SK-N-SH (cell line): ENCODE measurements around the gene ZNF407. TPM values are rescaled to one million over a fixed set of nuclear protein-coding genes. Genes with fewer than 3 reads are reported as not detected.

Experiments used
- CTCF ChIA-PET: fragments of 300-600, 350-600 bp; formaldehyde crosslinking; extraction: SDS; loops from one replicate; lab custom pipeline; 2021; lab: Yijun Ruan, JAX
- POLR2A ChIA-PET: fragments of 350-600 bp; sonication (Branson Sonifier 250); formaldehyde crosslinking; extraction: SDS; loops from one replicate; lab custom pipeline; 2020; ENCODE audit warnings: antibody characterized with exemption, inconsistent platforms; lab: Yijun Ruan, JAX
- DNase-seq: peaks from one replicate; pipeline ENCODE4 v3.0.0; 2012
- H2AFZ ChIP-seq: fragments of 200-600 bp; sonication (generic); 2 replicates; pipeline ENCODE4 v1.8.1; 2016; ENCODE audit warnings: antibody characterized with exemption, mild to moderate bottlenecking, low read depth
- H3F3A ChIP-seq: fragments of 200-600 bp; sonication (generic); replicated peaks from 2 replicates; pipeline ENCODE3; 2016; ENCODE audit warnings: antibody characterized with exemption, mild to moderate bottlenecking; ENCODE audit not compliant: insufficient read depth
- H3K27ac ChIP-seq, 2 experiments: fragments of 200-500 bp in 1 of 2; fragments of 200-600 bp in 1 of 2; sonication (Bioruptor generic) in 1 of 2; sonication (generic), shearing (Covaris generic) in 1 of 2; 2 replicates each; pipeline versions ENCODE4 v1.5.1 to v1.6.1; 2014 to 2016; ENCODE audit warnings: low read depth in 2 of 2, inconsistent platforms in 1 of 2, low read length in 1 of 2, mild to moderate bottlenecking in 1 of 2, mixed read lengths in 1 of 2
- H3K27me3 ChIP-seq: fragments of 200-600 bp; sonication (generic), shearing (Covaris generic); 2 replicates; pipeline ENCODE4 v1.6.1; 2016; ENCODE audit warnings: mixed run types; ENCODE audit not compliant: insufficient read depth
- H3K36me3 ChIP-seq, 2 experiments: fragments of 200-500 bp in 1 of 2; fragments of 200-600 bp in 1 of 2; sonication (Bioruptor generic) in 1 of 2; sonication (generic) in 1 of 2; replicated peaks in 1 of 2; 2 replicates each; pipeline versions ENCODE3 to v1.5.1; 2014 to 2016; ENCODE audit warnings: low read length in 1 of 2, mild to moderate bottlenecking in 1 of 2; ENCODE audit not compliant: insufficient read depth in 2 of 2, control insufficient read depth in 1 of 2
- H3K4me1 ChIP-seq, 2 experiments: fragments of 200-500 bp in 1 of 2; fragments of 200-600 bp in 1 of 2; sonication (Bioruptor generic) in 1 of 2; sonication (generic), shearing (Covaris generic) in 1 of 2; 2 replicates each; pipeline versions ENCODE4 v1.5.1 to v1.6.1; 2014 to 2016; ENCODE audit warnings: low read depth in 1 of 2, low read length in 1 of 2, mixed run types in 1 of 2; ENCODE audit not compliant: insufficient read depth in 2 of 2, control insufficient read depth in 1 of 2
- H3K4me2 ChIP-seq: fragments of 200-600 bp; sonication (generic), shearing (Covaris generic); 2 replicates; pipeline ENCODE4 v1.6.1; 2017; ENCODE audit warnings: mixed run types
- H3K4me3 ChIP-seq, 2 experiments: fragments of 200-500 bp in 1 of 2; fragments of 200-600 bp in 1 of 2; sonication (Bioruptor generic) in 1 of 2; sonication (generic), shearing (Covaris generic) in 1 of 2; 2 replicates each; pipeline versions ENCODE4 v1.5.1 to v1.8.1; 2014 to 2016; ENCODE audit warnings: low read depth in 2 of 2, inconsistent platforms in 1 of 2, low read length in 1 of 2, mild to moderate bottlenecking in 1 of 2, mixed read lengths in 1 of 2, moderate library complexity in 1 of 2
- H3K79me2 ChIP-seq: fragments of 200-600 bp; sonication (generic); 2 replicates; pipeline ENCODE4 v1.8.1; 2017; ENCODE audit warnings: mild to moderate bottlenecking; ENCODE audit not compliant: insufficient read depth
- H3K9ac ChIP-seq: fragments of 200-600 bp; sonication (generic); 2 replicates; pipeline ENCODE4 v1.6.1; 2017; ENCODE audit warnings: mixed run types
- H3K9me2 ChIP-seq: fragments of 200-600 bp; sonication (generic); 2 replicates; pipeline ENCODE4 v1.6.1; 2017; ENCODE audit warnings: mixed run types
- H3K9me3 ChIP-seq: fragments of 200-600 bp; sonication (generic); 2 replicates; pipeline ENCODE4 v1.6.1; 2017; ENCODE audit warnings: mixed run types, mild to moderate bottlenecking, moderate library complexity
- H4K20me1 ChIP-seq: fragments of 200-600 bp; sonication (generic); 2 replicates; pipeline ENCODE4 v1.6.1; 2017; ENCODE audit warnings: mild to moderate bottlenecking, mixed run types; ENCODE audit not compliant: insufficient read depth
- EP300 ChIP-seq, 2 experiments: IDR thresholded peaks; 2 replicates each; pipeline versions ENCODE4 v1.4.0 to v1.6.1; 2012; ENCODE audit warnings: borderline replicate concordance in 1 of 2, low read depth in 1 of 2, low read length in 1 of 2
- IRF3 ChIP-seq: fragments of 150-350 bp; IDR thresholded peaks from 2 replicates; pipeline ENCODE4 v1.6.1; 2016; ENCODE audit warnings: mild to moderate bottlenecking, low read depth, low read length
- MAX ChIP-seq: IDR thresholded peaks from 2 replicates; pipeline ENCODE4 v1.4.0; 2012; ENCODE audit warnings: low read depth
- MEF2A ChIP-seq: IDR thresholded peaks from 2 replicates; pipeline ENCODE4 v1.4.0; 2012; ENCODE audit warnings: low read depth, borderline replicate concordance
- NFIC ChIP-seq: IDR thresholded peaks from 2 replicates; pipeline ENCODE4 v1.4.0; 2012; ENCODE audit warnings: borderline replicate concordance
- RAD21 ChIP-seq: IDR thresholded peaks from 2 replicates; pipeline ENCODE4 v1.6.1; 2012; ENCODE audit warnings: mild to moderate bottlenecking, low read length
- RCOR1 ChIP-seq: fragments of 150-350 bp; IDR thresholded peaks from 2 replicates; pipeline ENCODE4 v1.6.1; 2017; ENCODE audit warnings: antibody characterized with exemption, low read length
- RFX5 ChIP-seq: IDR thresholded peaks from 2 replicates; pipeline ENCODE4 v1.6.1; 2012; ENCODE audit warnings: mild to moderate bottlenecking, improper control_type of control experiment, low read length
- RXRA ChIP-seq: IDR thresholded peaks from 2 replicates; pipeline ENCODE4 v1.4.0; 2012; ENCODE audit warnings: low read depth, mild to moderate bottlenecking, borderline replicate concordance
- SIN3A ChIP-seq: IDR thresholded peaks from 2 replicates; pipeline ENCODE4 v1.6.1; 2012; ENCODE audit warnings: low read depth, mild to moderate bottlenecking, low read length, moderate library complexity, borderline replicate concordance
- SMC3 ChIP-seq: IDR thresholded peaks from 2 replicates; pipeline ENCODE4 v1.6.1; 2012; ENCODE audit warnings: low read depth, low read length, improper control_type of control experiment
- TAF1 ChIP-seq: IDR thresholded peaks from 2 replicates; pipeline ENCODE4 v1.6.1; 2012; ENCODE audit warnings: low read depth, mild to moderate bottlenecking, low read length, moderate library complexity, borderline replicate concordance
- TCF12 ChIP-seq: IDR thresholded peaks from 2 replicates; pipeline ENCODE4 v1.4.0; 2012
- YY1 ChIP-seq: IDR thresholded peaks from 2 replicates; pipeline ENCODE4 v1.4.0; 2012; ENCODE audit warnings: low read depth, mild to moderate bottlenecking
- WGBS: methylation state at CpG from one replicate; pipeline ENCODE4 v1.1.6; 2017; ENCODE audit warnings: low lambda C conversion rate; 5-methylcytosine and 5-hydroxymethylcytosine counted together
- polyA plus RNA-seq, 3 experiments: library from polyadenylated mRNA; depleted of rRNA; stranded (reverse); fragments of >200 nt; gene quantifications; 2 replicates each; pipeline ENCODE4 v1.2.3, GENCODE V29; 2012
- TF ChIP-seq, protein P1 (sequence below): IDR thresholded peaks from 2 replicates; pipeline ENCODE4 v1.4.0; 2012; ENCODE audit warnings: low read depth, borderline replicate concordance
- TF ChIP-seq, protein P2 (sequence below): fragments of 150-350 bp; IDR thresholded peaks from 2 replicates; pipeline ENCODE4 v1.6.1; 2017; ENCODE audit warnings: antibody characterized with exemption, low read length, low read depth, borderline replicate concordance

The ZNF407 gene
- polyA plus RNA-seq, 1 of the 3 experiments (the other 2 are of a cell fraction): 2.6 TPM

DNA sequence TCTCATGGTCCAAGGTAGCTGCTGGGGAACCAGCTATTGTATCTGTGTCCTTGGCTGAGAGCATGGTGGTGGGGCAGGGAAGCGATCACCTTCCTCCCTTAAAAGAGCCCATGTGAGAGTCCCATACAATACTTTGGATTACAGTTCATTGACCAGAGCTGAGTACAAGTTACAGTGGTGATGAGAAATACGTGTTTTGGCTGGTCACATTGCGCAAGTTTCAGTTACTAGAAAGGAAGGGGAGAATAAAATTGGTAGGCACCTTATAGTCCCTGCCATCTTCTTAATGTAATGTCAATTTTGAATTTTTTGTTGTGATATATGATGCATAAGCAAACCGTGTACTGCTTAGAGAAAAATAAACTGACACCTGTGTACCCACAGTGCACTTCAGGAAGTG is 67.7 kb downstream of the ZNF407 start:
- WGBS: 98% methylated on average over 4 of the region's 4 CpGs
- CTCF ChIA-PET: interaction anchor here (1.7 kb wide), 1 partner anchor 23 kb away, joined by 4 read pairs; no protein-coding TSS in a partner anchor

DNA sequence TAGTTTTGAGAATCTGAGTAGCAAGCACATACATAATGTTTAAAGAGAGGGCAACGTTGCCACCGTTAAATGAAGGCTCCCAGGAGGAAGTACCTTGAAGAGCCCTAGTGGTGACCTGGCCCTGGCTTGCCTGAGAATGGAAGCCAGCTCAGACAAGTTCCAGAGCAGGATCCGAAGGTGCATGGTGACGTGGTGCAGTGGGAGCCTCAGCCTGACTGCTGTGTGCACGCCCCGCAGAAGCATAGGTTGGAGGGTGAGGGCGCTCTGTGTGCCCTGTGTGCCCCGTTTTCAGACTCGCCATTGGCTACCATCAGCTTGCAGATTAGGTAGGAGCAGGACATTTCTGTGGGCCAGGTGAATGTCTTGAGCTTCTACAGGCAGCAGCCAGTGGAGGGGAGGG is 68.2 kb downstream of the ZNF407 start:
- ChIA-PET POLR2A (no interaction called here), CTCF (interaction anchor here (0.6 to 1.7 kb wide), 4 partner anchors 22 to 1586 kb away, joined by 3 to 4 read pairs (median 3); no protein-coding TSS in a partner anchor)
- Histone ChIP-seq H3K9me3 (no peaks in the 10 kb centered on the region), H3K4me2 (no peak overlapping the region), H3K27me3 (no peaks in the 10 kb centered on the region), H3K4me1 (no peaks in the 10 kb centered on the region), H3K79me2 (no peaks in the 10 kb centered on the region), H3K9ac (no peak overlapping the region), H3K9me2 (no peaks in the 10 kb centered on the region), H4K20me1 (no peaks in the 10 kb centered on the region), H3K27ac (no peak overlapping the region), H2AFZ (no peak overlapping the region), H3K4me3 (no peak overlapping the region), H3F3A (no peaks in the 10 kb centered on the region), H3K36me3 (no peaks in the 10 kb centered on the region)
- TF ChIP-seq RXRA (no peak), MAX (no peak), IRF3 (no peak), EP300 (IDR thresholded peaks at IDR 0.05; ENCODE audit: borderline replicate concordance in 1 of 2, low read depth in 1 of 2, low read length in 1 of 2) (no peak), RFX5 (no peak), SMC3 (no peak), YY1 (no peak), RAD21 (no peak), TCF12 (no peak), MEF2A (no peak)
- TF ChIP-seq, protein P1, sequence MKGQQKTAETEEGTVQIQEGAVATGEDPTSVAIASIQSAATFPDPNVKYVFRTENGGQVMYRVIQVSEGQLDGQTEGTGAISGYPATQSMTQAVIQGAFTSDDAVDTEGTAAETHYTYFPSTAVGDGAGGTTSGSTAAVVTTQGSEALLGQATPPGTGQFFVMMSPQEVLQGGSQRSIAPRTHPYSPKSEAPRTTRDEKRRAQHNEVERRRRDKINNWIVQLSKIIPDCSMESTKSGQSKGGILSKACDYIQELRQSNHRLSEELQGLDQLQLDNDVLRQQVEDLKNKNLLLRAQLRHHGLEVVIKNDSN: no peak
- no peak for DNase-seq
- 100% methylated on average over 2 of the region's 9 CpGs for WGBS

More for the DNA sequence above, 67.7 kb downstream of the ZNF407 start:
- H2AFZ ChIP-seq: no peak overlapping the region
- H3K4me1 ChIP-seq: no peaks in the 10 kb centered on the region
- H3K27me3 ChIP-seq: no peaks in the 10 kb centered on the region
- H3K79me2 ChIP-seq: no peaks in the 10 kb centered on the region
- no peak overlapping the region for H3K9ac ChIP-seq
- H4K20me1 ChIP-seq: no peaks in the 10 kb centered on the region
- no peaks in the 10 kb centered on the region for H3K9me2 ChIP-seq
- H3K4me2 ChIP-seq: no peak overlapping the region
- TF ChIP-seq SIN3A (no peak), TAF1 (no peak), MEF2A (no peak), RCOR1 (no peak), NFIC (no peak)
- TF ChIP-seq, protein P1: no peak
- TF ChIP-seq, protein P2, sequence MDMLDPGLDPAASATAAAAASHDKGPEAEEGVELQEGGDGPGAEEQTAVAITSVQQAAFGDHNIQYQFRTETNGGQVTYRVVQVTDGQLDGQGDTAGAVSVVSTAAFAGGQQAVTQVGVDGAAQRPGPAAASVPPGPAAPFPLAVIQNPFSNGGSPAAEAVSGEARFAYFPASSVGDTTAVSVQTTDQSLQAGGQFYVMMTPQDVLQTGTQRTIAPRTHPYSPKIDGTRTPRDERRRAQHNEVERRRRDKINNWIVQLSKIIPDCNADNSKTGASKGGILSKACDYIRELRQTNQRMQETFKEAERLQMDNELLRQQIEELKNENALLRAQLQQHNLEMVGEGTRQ: no peak
- TF ChIP-seq, all 33 proteins: peak for 0
- H3K4me3 ChIP-seq: no peak overlapping the region
- DNase-seq: no peak
- no peak overlapping the region for H3K27ac ChIP-seq
- no peaks in the 10 kb centered on the region for H3K9me3 ChIP-seq
- POLR2A ChIA-PET: no interaction called here
- H3F3A ChIP-seq: no peaks in the 10 kb centered on the region
- no peaks in the 10 kb centered on the region for H3K36me3 ChIP-seq
